HepG2 (cell line): ENCODE results near the gene CXCR5. TPM values are rescaled to one million over a fixed set of nuclear protein-coding genes. Genes with fewer than 3 reads are reported as not detected.

Experiments used
- ATF1 ChIP-seq: IDR thresholded peaks from 2 replicates; pipeline ENCODE4 v1.6.1; 2016; ENCODE audit warnings: mild to moderate bottlenecking, control low read depth
- CEBPG ChIP-seq: IDR thresholded peaks from 2 replicates; pipeline ENCODE4 v1.6.1; 2016
- HNF4G ChIP-seq, 2 experiments: sonication (generic) in 1 of 2; formaldehyde crosslinking in 1 of 2; IDR thresholded peaks; 2 replicates each; pipeline versions ENCODE4 v1.4.0 to v1.6.1; 2011 to 2020; ENCODE audit warnings: borderline replicate concordance in 2 of 2, low read depth in 2 of 2, mild to moderate bottlenecking in 2 of 2, low read length in 1 of 2, missing genetic modification reagents in 1 of 2, moderate library complexity in 1 of 2
- ISX ChIP-seq: sonication (generic); formaldehyde crosslinking; conservative IDR thresholded peaks from 2 replicates; pipeline ENCODE4 v1.5.0; 2020; ENCODE audit warnings: missing genetic modification reagents
- MED1 ChIP-seq: sonication (generic); formaldehyde crosslinking; IDR thresholded peaks from 2 replicates; pipeline ENCODE4 v1.4.0; 2020; ENCODE audit warnings: missing genetic modification reagents
- MTF1 ChIP-seq: sonication (generic); formaldehyde crosslinking; IDR thresholded peaks from 2 replicates; pipeline ENCODE4 v1.5.0; 2020; ENCODE audit warnings: missing genetic modification reagents
- RBFOX2 ChIP-seq: fragments of 200-400 bp; formaldehyde crosslinking; IDR thresholded peaks from 2 replicates; pipeline ENCODE4 v1.6.1; 2017; ENCODE audit warnings: low read depth, mild to moderate bottlenecking, low read length
- REPIN1 ChIP-seq: sonication (generic); formaldehyde crosslinking; IDR thresholded peaks from 2 replicates; pipeline ENCODE4 v1.8.0; 2022; ENCODE audit warnings: missing genetic modification reagents, low read depth, mild to moderate bottlenecking, borderline replicate concordance
- SRSF4 ChIP-seq: fragments of 200-400 bp; formaldehyde crosslinking; IDR thresholded peaks from one replicate; pipeline ENCODE4 v1.6.1; 2018; ENCODE audit warnings: mild to moderate bottlenecking, low read depth, low read length, moderate library complexity; ENCODE audit not compliant: poor library complexity, severe bottlenecking
- STAG1 ChIP-seq: sonication (generic); formaldehyde crosslinking; IDR thresholded peaks from 2 replicates; pipeline ENCODE4 v1.4.0; 2020; ENCODE audit warnings: missing genetic modification reagents
- TRIM24 ChIP-seq: sonication (generic); formaldehyde crosslinking; IDR thresholded peaks from 2 replicates; pipeline ENCODE4 v1.8.0; 2022; ENCODE audit warnings: mild to moderate bottlenecking, missing genetic modification reagents
- USF2 ChIP-seq, 2 experiments: sonication (generic) in 1 of 2; formaldehyde crosslinking in 1 of 2; IDR thresholded peaks; 2 replicates each; pipeline versions ENCODE4 v1.5.1 to v1.6.1; 2011 to 2020; ENCODE audit warnings: borderline replicate concordance in 1 of 2, low read depth in 1 of 2, low read length in 1 of 2, mild to moderate bottlenecking in 1 of 2, missing genetic modification reagents in 1 of 2, moderate library complexity in 1 of 2
- ZBTB1 ChIP-seq: sonication (generic); formaldehyde crosslinking; IDR thresholded peaks from 2 replicates; pipeline ENCODE4 v1.4.0; 2020; ENCODE audit warnings: missing genetic modification reagents, borderline replicate concordance
- ZHX2 ChIP-seq, 2 experiments: sonication (generic) in 1 of 2; formaldehyde crosslinking in 1 of 2; IDR thresholded peaks; 2 replicates each; pipeline versions ENCODE4 v1.6.1 to v1.9.0; 2014 to 2022; ENCODE audit warnings: antibody characterized with exemption in 1 of 2, borderline replicate concordance in 1 of 2, inconsistent platforms in 1 of 2, low read depth in 1 of 2, missing genetic modification reagents in 1 of 2
- ZNF20 ChIP-seq: sonication (generic); formaldehyde crosslinking; IDR thresholded peaks from 2 replicates; pipeline ENCODE4 v1.4.0; 2020; ENCODE audit warnings: mild to moderate bottlenecking, moderate library complexity, missing genetic modification reagents
- ZNF205 ChIP-seq: IDR thresholded peaks from 2 replicates; pipeline ENCODE4 v1.6.1; 2018; ENCODE audit warnings: missing biosample characterization, missing genetic modification reagents
- ZNF343 ChIP-seq: sonication (generic); formaldehyde crosslinking; IDR thresholded peaks from 2 replicates; pipeline ENCODE4 v1.4.0; 2020; ENCODE audit warnings: mild to moderate bottlenecking, missing genetic modification reagents
- ZNF564 ChIP-seq: sonication (generic); formaldehyde crosslinking; IDR thresholded peaks from 2 replicates; pipeline ENCODE4 v1.8.1; 2023; ENCODE audit warnings: mild to moderate bottlenecking, missing genetic modification reagents
- ZNF784 ChIP-seq: sonication (generic); formaldehyde crosslinking; IDR thresholded peaks from 2 replicates; pipeline ENCODE4 v1.5.1; 2020; ENCODE audit warnings: missing genetic modification reagents, mild to moderate bottlenecking, borderline replicate concordance
- ZNF850 ChIP-seq: sonication (generic); formaldehyde crosslinking; conservative IDR thresholded peaks from 2 replicates; pipeline ENCODE4 v1.9.0; 2021; ENCODE audit warnings: mild to moderate bottlenecking, missing genetic modification reagents
- ZNF891 ChIP-seq: sonication (generic); formaldehyde crosslinking; IDR thresholded peaks from 2 replicates; pipeline ENCODE4 v1.5.0; 2020; ENCODE audit warnings: mild to moderate bottlenecking, missing genetic modification reagents
- polyA plus RNA-seq, 8 experiments: library from polyadenylated mRNA; depleted of rRNA in 3 of 8; stranded (reverse) in 7 of 8; unstranded in 1 of 8; fragments of >200 nt; fragmentation: Illumina TruSeq in 4 of 8; extraction: Trizol in 4 of 8; gene quantifications; 2 replicates each; pipeline versions ENCODE4 v1.2.1 to v1.2.3, GENCODE V29; 2011 to 2016; ENCODE audit warnings: low read depth in 4 of 8, missing spikeins in 1 of 8, mixed read lengths in 1 of 8; ENCODE audit not compliant: insufficient read depth in 1 of 8
- total RNA-seq, 5 experiments: library from RNA; depleted of rRNA; stranded (reverse); fragments of >200 nt; fragmentation: Illumina TruSeq; extraction: Trizol; gene quantifications; 2 replicates each; pipeline ENCODE4 v1.2.3, GENCODE V29; 2016; ENCODE audit warnings: low read depth in 1 of 5

Gene CXCR5
- total and polyA plus RNA-seq, 2 of the 13 experiments (the other 11 are each of a cell fraction or from before 2014, with no cell fraction given) = not detected

- TF ChIP-seq HNF4G (IDR thresholded peaks at IDR 0.05; ENCODE audit: borderline replicate concordance, low read depth, low read length) (peak; percentile 67; the same call in 1 of the 2 replicates), HNF4G (CRISPR knock-in tag; IDR thresholded peaks at IDR 0.05; ENCODE audit: borderline replicate concordance, low read depth) (no peak), ZNF891 (CRISPR knock-in tag) (no peak), MED1 (no peak), TRIM24 (CRISPR knock-in tag) (no peak), ISX (CRISPR knock-in tag) (no peak), RBFOX2 (no peak), MTF1 (CRISPR knock-in tag) (no peak), STAG1 (CRISPR knock-in tag) (no peak), ZNF205 (no peak), ZBTB1 (CRISPR knock-in tag) (no peak), ZNF784 (no peak), USF2 (IDR thresholded peaks at IDR 0.05; ENCODE audit: low read depth, low read length) (no peak), USF2 (CRISPR knock-in tag; IDR thresholded peaks at IDR 0.05; ENCODE audit: borderline replicate concordance) (no peak), ZNF20 (CRISPR knock-in tag) (no peak), CEBPG (CRISPR knock-in tag) (peak; percentile 78), ZNF850 (no peak), ZNF564 (CRISPR knock-in tag) (no peak), SRSF4 (no peak), ZNF343 (CRISPR knock-in tag) (no peak), ATF1 (CRISPR knock-in tag) (no peak), ZHX2 (IDR thresholded peaks at IDR 0.05; ENCODE audit: low read depth) (no peak), ZHX2 (CRISPR knock-in tag; IDR thresholded peaks at IDR 0.05; ENCODE audit: borderline replicate concordance) (no peak), REPIN1 (CRISPR knock-in tag) (no peak)
Measured at GRCh38 chr11:118917481-118918127, 33.9 kb downstream of the CXCR5 start (continued).
